Measurements from ENCODE around the gene TTF2.

DNA sequence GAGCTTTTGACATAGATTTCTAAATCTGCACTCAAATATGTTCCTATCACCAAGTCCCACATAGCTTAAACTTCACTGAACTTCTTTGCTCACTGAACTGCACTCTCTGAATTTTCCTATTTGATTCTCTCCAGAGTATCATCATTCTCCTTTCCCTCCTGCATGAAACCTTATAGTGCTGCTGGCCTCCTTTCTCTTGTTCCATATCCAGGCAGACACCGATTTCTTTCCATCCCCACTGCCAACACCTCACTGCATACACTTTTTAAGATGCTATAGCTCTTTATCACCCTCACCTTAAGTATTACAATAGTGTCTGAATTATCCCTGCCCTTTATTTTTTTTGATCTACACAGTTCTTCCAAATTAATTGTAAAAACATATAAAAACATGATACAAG lies 64.5 kb downstream of the TTF2 start:
- no peak for TF ChIP-seq JUN (IDR thresholded peaks at IDR 0.05; ENCODE audit: low read depth, low read length)
- TF ChIP-seq POLR2A (IDR thresholded peaks at IDR 0.05; ENCODE audit: control extremely low read depth in 1 of 2, low read depth in 2 of 2, low read length in 2 of 2), result no peak
- TF ChIP-seq SP2 (IDR thresholded peaks at IDR 0.05; ENCODE audit: low read length), result no peak
- TF ChIP-seq, protein P1, sequence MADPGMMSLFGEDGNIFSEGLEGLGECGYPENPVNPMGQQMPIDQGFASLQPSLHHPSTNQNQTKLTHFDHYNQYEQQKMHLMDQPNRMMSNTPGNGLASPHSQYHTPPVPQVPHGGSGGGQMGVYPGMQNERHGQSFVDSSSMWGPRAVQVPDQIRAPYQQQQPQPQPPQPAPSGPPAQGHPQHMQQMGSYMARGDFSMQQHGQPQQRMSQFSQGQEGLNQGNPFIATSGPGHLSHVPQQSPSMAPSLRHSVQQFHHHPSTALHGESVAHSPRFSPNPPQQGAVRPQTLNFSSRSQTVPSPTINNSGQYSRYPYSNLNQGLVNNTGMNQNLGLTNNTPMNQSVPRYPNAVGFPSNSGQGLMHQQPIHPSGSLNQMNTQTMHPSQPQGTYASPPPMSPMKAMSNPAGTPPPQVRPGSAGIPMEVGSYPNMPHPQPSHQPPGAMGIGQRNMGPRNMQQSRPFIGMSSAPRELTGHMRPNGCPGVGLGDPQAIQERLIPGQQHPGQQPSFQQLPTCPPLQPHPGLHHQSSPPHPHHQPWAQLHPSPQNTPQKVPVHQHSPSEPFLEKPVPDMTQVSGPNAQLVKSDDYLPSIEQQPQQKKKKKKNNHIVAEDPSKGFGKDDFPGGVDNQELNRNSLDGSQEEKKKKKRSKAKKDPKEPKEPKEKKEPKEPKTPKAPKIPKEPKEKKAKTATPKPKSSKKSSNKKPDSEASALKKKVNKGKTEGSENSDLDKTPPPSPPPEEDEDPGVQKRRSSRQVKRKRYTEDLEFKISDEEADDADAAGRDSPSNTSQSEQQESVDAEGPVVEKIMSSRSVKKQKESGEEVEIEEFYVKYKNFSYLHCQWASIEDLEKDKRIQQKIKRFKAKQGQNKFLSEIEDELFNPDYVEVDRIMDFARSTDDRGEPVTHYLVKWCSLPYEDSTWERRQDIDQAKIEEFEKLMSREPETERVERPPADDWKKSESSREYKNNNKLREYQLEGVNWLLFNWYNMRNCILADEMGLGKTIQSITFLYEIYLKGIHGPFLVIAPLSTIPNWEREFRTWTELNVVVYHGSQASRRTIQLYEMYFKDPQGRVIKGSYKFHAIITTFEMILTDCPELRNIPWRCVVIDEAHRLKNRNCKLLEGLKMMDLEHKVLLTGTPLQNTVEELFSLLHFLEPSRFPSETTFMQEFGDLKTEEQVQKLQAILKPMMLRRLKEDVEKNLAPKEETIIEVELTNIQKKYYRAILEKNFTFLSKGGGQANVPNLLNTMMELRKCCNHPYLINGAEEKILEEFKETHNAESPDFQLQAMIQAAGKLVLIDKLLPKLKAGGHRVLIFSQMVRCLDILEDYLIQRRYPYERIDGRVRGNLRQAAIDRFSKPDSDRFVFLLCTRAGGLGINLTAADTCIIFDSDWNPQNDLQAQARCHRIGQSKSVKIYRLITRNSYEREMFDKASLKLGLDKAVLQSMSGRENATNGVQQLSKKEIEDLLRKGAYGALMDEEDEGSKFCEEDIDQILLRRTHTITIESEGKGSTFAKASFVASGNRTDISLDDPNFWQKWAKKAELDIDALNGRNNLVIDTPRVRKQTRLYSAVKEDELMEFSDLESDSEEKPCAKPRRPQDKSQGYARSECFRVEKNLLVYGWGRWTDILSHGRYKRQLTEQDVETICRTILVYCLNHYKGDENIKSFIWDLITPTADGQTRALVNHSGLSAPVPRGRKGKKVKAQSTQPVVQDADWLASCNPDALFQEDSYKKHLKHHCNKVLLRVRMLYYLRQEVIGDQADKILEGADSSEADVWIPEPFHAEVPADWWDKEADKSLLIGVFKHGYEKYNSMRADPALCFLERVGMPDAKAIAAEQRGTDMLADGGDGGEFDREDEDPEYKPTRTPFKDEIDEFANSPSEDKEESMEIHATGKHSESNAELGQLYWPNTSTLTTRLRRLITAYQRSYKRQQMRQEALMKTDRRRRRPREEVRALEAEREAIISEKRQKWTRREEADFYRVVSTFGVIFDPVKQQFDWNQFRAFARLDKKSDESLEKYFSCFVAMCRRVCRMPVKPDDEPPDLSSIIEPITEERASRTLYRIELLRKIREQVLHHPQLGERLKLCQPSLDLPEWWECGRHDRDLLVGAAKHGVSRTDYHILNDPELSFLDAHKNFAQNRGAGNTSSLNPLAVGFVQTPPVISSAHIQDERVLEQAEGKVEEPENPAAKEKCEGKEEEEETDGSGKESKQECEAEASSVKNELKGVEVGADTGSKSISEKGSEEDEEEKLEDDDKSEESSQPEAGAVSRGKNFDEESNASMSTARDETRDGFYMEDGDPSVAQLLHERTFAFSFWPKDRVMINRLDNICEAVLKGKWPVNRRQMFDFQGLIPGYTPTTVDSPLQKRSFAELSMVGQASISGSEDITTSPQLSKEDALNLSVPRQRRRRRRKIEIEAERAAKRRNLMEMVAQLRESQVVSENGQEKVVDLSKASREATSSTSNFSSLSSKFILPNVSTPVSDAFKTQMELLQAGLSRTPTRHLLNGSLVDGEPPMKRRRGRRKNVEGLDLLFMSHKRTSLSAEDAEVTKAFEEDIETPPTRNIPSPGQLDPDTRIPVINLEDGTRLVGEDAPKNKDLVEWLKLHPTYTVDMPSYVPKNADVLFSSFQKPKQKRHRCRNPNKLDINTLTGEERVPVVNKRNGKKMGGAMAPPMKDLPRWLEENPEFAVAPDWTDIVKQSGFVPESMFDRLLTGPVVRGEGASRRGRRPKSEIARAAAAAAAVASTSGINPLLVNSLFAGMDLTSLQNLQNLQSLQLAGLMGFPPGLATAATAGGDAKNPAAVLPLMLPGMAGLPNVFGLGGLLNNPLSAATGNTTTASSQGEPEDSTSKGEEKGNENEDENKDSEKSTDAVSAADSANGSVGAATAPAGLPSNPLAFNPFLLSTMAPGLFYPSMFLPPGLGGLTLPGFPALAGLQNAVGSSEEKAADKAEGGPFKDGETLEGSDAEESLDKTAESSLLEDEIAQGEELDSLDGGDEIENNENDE (IDR thresholded peaks at IDR 0.05; ENCODE audit: insufficient replicate concordance, low read length), result no peak
- TF ChIP-seq, protein P2, sequence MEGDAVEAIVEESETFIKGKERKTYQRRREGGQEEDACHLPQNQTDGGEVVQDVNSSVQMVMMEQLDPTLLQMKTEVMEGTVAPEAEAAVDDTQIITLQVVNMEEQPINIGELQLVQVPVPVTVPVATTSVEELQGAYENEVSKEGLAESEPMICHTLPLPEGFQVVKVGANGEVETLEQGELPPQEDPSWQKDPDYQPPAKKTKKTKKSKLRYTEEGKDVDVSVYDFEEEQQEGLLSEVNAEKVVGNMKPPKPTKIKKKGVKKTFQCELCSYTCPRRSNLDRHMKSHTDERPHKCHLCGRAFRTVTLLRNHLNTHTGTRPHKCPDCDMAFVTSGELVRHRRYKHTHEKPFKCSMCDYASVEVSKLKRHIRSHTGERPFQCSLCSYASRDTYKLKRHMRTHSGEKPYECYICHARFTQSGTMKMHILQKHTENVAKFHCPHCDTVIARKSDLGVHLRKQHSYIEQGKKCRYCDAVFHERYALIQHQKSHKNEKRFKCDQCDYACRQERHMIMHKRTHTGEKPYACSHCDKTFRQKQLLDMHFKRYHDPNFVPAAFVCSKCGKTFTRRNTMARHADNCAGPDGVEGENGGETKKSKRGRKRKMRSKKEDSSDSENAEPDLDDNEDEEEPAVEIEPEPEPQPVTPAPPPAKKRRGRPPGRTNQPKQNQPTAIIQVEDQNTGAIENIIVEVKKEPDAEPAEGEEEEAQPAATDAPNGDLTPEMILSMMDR (IDR thresholded peaks at IDR 0.05; ENCODE audit: control extremely low read depth in 1 of 3, insufficient read depth in 1 of 3, low read depth in 1 of 3, low read length in 3 of 3), result no peak
- TF ChIP-seq, protein P3, sequence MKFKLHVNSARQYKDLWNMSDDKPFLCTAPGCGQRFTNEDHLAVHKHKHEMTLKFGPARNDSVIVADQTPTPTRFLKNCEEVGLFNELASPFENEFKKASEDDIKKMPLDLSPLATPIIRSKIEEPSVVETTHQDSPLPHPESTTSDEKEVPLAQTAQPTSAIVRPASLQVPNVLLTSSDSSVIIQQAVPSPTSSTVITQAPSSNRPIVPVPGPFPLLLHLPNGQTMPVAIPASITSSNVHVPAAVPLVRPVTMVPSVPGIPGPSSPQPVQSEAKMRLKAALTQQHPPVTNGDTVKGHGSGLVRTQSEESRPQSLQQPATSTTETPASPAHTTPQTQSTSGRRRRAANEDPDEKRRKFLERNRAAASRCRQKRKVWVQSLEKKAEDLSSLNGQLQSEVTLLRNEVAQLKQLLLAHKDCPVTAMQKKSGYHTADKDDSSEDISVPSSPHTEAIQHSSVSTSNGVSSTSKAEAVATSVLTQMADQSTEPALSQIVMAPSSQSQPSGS (IDR thresholded peaks at IDR 0.05; ENCODE audit: low read length), result no peak
- TF ChIP-seq CEBPB (IDR thresholded peaks at IDR 0.05; ENCODE audit: low read depth, low read length), result no peak
- no peak for TF ChIP-seq POLR2AphosphoS5 (IDR thresholded peaks at IDR 0.05; ENCODE audit: low read depth, low read length)
- TF ChIP-seq JUND (IDR thresholded peaks at IDR 0.05; ENCODE audit: low read length), result no peak
